Glutamatergic neuron (in vitro differentiated cells): ENCODE data around the gene TBC1D22B. TPM values are rescaled to one million over a fixed set of nuclear protein-coding genes. Genes with fewer than 3 reads are reported as not detected.

Source experiments
- DNase-seq: peaks from one replicate; pipeline ENCODE4 v3.0.0; 2022
- H3K27ac Mint-ChIP-seq: one replicate; pipeline ENCODE4 v1.8.0; 2020; ENCODE audit warnings: mild to moderate bottlenecking, mixed read lengths, inconsistent platforms; ENCODE audit not compliant: unreplicated experiment
- H3K27me3 Mint-ChIP-seq: one replicate; pipeline ENCODE4 v1.8.0; 2020; ENCODE audit warnings: mild to moderate bottlenecking, moderate library complexity, mixed read lengths, inconsistent platforms; ENCODE audit not compliant: unreplicated experiment
- H3K36me3 Mint-ChIP-seq: one replicate; pipeline ENCODE4 v1.8.0; 2020; ENCODE audit warnings: mild to moderate bottlenecking, mixed read lengths, inconsistent platforms; ENCODE audit not compliant: unreplicated experiment
- H3K4me1 Mint-ChIP-seq: one replicate; pipeline ENCODE4 v1.8.0; 2020; ENCODE audit warnings: mild to moderate bottlenecking, low read depth, mixed read lengths, inconsistent platforms; ENCODE audit not compliant: unreplicated experiment
- H3K4me3 Mint-ChIP-seq: one replicate; pipeline ENCODE4 v1.8.0; 2020; ENCODE audit warnings: mild to moderate bottlenecking, mixed read lengths, inconsistent platforms; ENCODE audit not compliant: unreplicated experiment
- H3K9me3 Mint-ChIP-seq: one replicate; pipeline ENCODE4 v1.8.0; 2020; ENCODE audit warnings: mild to moderate bottlenecking, moderate library complexity, mixed read lengths, inconsistent platforms; ENCODE audit not compliant: unreplicated experiment
- CTCF ChIP-seq: fragments of 200-600 bp; sonication (generic); IDR thresholded peaks from one replicate; pipeline ENCODE4 v1.5.0; 2021; ENCODE audit not compliant: partially characterized antibody, unreplicated experiment
- total RNA-seq: library from RNA; stranded (reverse); fragmentation: NEBNext Ultra II Directional; extraction: Animal tissue kit (Norgen Biotek cat#: 25700); gene quantifications from one replicate; pipeline ENCODE4 v1.2.1, GENCODE V29; 2021; ENCODE audit not compliant: unreplicated experiment

TBC1D22B gene
- total RNA-seq, 1 donor from 2014 or later = 10.2 TPM

- Mint-ChIP-seq H3K4me3 (no peak overlapping the region), H3K27ac (no peak overlapping the region), H3K36me3 (peaks cover 6% of the 10 kb centered on the region), H3K4me1 (peaks cover 4% of the 10 kb centered on the region), H3K27me3 (peaks cover 2% of the 10 kb centered on the region), H3K9me3 (no peaks in the 10 kb centered on the region)
- no peak for DNase-seq
- no peak for TF ChIP-seq CTCF
These were observed 108.2 kb downstream of the TBC1D22B start for GRCh38 chr6:37365791-37366190.

- Mint-ChIP-seq H3K27ac (no peak overlapping the region), H3K4me1 (peaks cover 4% of the 10 kb centered on the region), H3K36me3 (peaks cover 6% of the 10 kb centered on the region), H3K27me3 (peaks cover 2% of the 10 kb centered on the region), H3K4me3 (no peak overlapping the region), H3K9me3 (no peaks in the 10 kb centered on the region)
- TF ChIP-seq CTCF = no peak
- DNase-seq = no peak
These were observed 109.3 kb downstream of the TBC1D22B start for GRCh38 chr6:37366910-37367309.

- no peak for DNase-seq
- H3K36me3 Mint-ChIP-seq = peaks cover 6% of the 10 kb centered on the region
- H3K4me1 Mint-ChIP-seq = peaks cover 4% of the 10 kb centered on the region
- H3K9me3 Mint-ChIP-seq = no peaks in the 10 kb centered on the region
- peaks cover 2% of the 10 kb centered on the region for H3K27me3 Mint-ChIP-seq
- no peak overlapping the region for H3K27ac Mint-ChIP-seq
- H3K4me3 Mint-ChIP-seq = no peak overlapping the region
- TF ChIP-seq CTCF = no peak
These were observed 111.4 kb downstream of the TBC1D22B start for GRCh38 chr6:37368961-37369320.

- DNase-seq = no peak
- Mint-ChIP-seq H3K4me1 (peaks cover 4% of the 10 kb centered on the region), H3K4me3 (no peak overlapping the region), H3K27me3 (peaks cover 2% of the 10 kb centered on the region), H3K27ac (no peak overlapping the region), H3K36me3 (peaks cover 6% of the 10 kb centered on the region), H3K9me3 (no peaks in the 10 kb centered on the region)
- TF ChIP-seq CTCF = no peak
These were observed 112.0 kb downstream of the TBC1D22B start for GRCh38 chr6:37369321-37370201.
